ENCODE results near the gene GJD3.

The GJD3 gene

GRCh38 chr17:40320756-40321523 is 43.6 kb downstream of the GJD3 start:
- DNase-seq (ENCODE audit: low spot score), result no peak

DNA sequence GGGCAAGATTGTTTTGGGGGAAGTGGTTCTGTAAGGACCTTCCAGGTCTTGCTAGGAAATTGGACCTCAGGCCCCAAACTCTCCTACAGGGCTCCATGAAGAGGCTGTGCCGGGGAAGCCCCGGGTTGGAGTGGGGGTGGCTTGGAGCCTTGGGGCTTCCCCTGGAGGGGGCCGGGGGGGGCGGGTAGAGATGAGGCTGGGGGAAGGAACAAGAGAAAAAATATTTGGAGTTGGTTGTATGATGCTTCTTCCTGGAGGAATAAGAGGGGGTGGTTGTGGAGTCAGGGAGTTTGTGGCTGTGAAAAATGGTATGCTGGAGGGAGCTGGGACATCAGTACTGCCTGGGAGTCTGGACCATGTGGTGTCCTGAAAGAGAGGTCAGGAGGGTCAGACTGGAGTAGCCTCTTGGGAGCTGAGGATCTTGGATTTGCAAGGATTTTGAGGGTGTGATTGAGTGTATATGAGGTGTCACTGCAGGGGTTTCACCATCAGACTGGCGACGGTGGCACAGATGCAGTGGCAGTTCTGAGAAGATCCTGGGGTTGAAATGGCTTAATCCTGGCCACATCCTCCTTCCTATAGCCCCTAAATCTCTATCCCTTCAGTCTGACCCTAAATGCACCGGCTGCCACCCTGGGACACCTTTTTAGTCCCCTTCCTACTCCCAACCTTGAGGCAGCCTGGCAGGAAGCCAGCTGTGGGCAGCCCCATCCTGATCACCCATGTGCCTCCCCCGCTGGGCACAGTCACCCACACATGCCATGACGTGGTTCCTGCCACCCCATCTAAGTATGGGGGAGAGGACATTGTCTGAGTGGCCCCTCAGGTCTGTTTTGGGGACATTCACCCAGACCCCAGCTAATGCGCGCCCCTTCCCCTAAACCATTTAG is 44.6 kb downstream of the GJD3 start:
- TF ChIP-seq, protein P1, sequence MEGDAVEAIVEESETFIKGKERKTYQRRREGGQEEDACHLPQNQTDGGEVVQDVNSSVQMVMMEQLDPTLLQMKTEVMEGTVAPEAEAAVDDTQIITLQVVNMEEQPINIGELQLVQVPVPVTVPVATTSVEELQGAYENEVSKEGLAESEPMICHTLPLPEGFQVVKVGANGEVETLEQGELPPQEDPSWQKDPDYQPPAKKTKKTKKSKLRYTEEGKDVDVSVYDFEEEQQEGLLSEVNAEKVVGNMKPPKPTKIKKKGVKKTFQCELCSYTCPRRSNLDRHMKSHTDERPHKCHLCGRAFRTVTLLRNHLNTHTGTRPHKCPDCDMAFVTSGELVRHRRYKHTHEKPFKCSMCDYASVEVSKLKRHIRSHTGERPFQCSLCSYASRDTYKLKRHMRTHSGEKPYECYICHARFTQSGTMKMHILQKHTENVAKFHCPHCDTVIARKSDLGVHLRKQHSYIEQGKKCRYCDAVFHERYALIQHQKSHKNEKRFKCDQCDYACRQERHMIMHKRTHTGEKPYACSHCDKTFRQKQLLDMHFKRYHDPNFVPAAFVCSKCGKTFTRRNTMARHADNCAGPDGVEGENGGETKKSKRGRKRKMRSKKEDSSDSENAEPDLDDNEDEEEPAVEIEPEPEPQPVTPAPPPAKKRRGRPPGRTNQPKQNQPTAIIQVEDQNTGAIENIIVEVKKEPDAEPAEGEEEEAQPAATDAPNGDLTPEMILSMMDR (IDR thresholded peaks at IDR 0.05; ENCODE audit: extremely low read depth, missing control alignments), result no peak
- DNase-seq (ENCODE audit: low spot score), result peak; percentile 26

More at GRCh38 chr17:40320756-40321523, 43.6 kb downstream of the GJD3 start:
- TF ChIP-seq, protein P1 (IDR thresholded peaks at IDR 0.05; ENCODE audit: extremely low read depth, missing control alignments), result no peak

- TF ChIP-seq, protein P1 (IDR thresholded peaks at IDR 0.05; ENCODE audit: extremely low read depth, missing control alignments), result no peak
- peak; percentile 12 for DNase-seq (ENCODE audit: low spot score)
Observed at GRCh38 chr17:40318830-40319391, 45.6 kb downstream of the GJD3 start.

GRCh38 chr17:40317880-40318829 is 46.4 kb downstream of the GJD3 start:
- peak; percentile 98 for DNase-seq (ENCODE audit: low spot score)
- TF ChIP-seq, protein P1 (IDR thresholded peaks at IDR 0.05; ENCODE audit: extremely low read depth, missing control alignments), result no peak

DNA sequence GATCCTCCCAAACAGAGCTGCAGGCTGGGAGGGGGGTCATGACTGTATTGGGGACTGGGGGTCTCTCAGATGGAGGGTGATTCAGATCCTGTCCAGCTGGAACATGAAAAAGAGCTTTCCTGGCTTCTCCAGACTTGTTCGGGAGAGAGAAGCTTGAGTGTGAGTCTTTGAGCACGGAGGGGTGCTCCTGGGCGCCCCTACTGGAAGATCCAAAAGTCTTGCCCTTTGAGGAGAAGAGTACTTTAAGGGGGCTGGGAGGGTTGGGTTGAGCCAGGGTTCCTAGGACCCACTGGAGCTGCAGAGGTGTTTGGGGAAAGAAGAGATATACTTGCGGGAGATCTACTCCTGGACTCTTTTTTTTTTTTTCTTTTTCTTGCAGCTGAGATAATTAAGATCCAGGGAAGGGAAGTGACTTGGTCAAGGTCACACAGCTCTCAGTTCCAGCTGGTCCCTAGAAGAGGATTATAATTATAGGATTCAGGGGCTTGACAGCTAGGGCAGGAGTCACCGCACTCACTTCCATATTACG is 47.1 kb downstream of the GJD3 start:
- peak; percentile 78 for DNase-seq (ENCODE audit: low spot score)

More for the DNA sequence above, 47.1 kb downstream of the GJD3 start:
- TF ChIP-seq, protein P1 (IDR thresholded peaks at IDR 0.05; ENCODE audit: extremely low read depth, missing control alignments), result peak; percentile 62
